GM12801 (cell line): Measurements from ENCODE around the gene TP53I11.

Experiments used
- TF ChIP-seq, protein P1 (sequence below): IDR thresholded peaks from one replicate; pipeline ENCODE4 v1.5.1; 2011; ENCODE audit warnings: control low read depth; ENCODE audit not compliant: insufficient read length; ENCODE audit errors: extremely low read depth

TP53I11 gene

DNA sequence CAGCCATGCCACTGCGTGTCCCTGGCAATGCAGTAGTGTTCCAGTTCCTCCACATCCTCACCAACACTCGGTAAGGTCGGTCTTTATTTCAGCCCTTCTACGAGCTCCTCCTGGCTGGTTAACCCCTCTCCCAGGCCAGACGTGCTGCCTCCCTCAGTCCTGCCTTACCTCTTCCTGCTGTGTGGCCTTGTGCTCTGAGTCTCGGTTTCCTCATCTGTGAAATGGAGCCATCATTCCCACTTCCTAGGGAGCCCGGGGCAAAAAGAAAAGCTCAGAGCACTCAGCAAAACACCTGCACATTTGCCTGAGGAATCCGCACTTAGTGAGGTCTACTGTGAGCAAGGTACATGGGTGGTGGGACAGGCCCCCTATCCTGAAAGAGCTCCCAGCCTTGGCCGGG, 9.8 kb downstream of the TP53I11 start:
- TF ChIP-seq, protein P1, sequence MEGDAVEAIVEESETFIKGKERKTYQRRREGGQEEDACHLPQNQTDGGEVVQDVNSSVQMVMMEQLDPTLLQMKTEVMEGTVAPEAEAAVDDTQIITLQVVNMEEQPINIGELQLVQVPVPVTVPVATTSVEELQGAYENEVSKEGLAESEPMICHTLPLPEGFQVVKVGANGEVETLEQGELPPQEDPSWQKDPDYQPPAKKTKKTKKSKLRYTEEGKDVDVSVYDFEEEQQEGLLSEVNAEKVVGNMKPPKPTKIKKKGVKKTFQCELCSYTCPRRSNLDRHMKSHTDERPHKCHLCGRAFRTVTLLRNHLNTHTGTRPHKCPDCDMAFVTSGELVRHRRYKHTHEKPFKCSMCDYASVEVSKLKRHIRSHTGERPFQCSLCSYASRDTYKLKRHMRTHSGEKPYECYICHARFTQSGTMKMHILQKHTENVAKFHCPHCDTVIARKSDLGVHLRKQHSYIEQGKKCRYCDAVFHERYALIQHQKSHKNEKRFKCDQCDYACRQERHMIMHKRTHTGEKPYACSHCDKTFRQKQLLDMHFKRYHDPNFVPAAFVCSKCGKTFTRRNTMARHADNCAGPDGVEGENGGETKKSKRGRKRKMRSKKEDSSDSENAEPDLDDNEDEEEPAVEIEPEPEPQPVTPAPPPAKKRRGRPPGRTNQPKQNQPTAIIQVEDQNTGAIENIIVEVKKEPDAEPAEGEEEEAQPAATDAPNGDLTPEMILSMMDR: no peak

GRCh38 chr11:44940404-44940803, 10.3 kb downstream of the TP53I11 start:
- TF ChIP-seq, protein P1: no peak

DNA sequence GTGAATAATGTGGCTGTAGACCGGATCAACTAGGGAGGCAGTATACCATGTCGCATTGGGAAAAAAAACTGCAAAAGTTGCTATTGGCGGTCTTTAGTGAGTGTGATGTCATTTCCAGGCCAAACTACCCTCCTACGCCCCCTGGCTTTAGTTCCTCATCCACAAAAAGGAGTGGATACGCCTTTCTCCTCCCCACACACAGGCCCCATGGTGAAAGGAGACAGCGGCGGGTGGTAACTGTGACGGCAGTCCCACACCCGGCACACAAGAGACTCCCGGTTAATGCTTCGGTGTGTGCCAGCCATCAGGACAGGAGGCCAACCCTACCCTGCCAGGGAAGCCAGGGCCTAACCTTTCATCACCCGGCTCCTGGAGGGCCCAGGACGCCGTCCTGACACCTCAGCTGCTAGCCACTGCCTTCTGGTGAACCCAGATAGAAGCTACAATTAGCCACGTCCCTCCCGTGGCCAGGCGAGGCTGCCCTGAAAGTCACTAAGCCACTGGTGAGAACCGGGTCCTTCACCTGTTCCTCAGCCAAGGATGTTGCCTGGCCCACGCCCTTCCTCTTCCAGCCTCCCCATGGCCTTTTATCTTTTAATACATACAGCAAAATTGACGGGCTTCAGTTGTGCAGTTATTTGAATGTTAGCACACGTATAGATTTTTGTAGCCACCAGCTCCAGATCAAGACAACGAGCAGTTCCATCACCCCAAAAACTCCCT, 10.8 kb downstream of the TP53I11 start:
- TF ChIP-seq, protein P1: no peak

DNA sequence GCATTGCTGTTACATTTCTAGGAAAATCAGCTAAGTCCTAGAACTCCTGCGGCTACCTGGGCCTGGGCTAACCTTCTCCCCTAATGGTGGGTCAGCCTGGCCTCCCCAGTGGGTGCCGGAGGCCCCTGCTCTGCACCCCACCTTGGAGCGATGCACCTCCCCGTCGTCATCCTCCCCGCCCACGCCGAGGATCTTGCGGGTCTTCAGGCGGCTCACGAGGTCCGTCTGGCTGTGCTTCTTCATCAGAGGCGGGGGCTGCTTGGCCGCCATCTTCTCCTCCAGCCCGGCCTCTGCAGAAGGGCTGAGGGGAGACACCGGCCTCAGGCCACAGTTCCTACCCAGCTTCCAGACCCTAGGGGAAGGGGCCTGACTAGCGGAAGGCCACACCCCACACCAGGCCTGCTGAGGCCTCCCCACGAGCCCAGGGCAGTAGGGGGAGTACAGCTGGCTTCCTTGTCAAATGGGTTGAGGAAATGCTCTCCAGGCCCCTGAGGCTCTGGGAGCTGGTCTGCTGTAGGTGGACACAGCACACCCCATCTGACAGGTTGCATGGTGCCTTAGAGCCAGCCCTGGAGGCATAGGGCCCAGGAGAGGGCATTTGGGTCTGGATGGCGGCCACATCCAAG, 12.5 kb downstream of the TP53I11 start:
- TF ChIP-seq, protein P1: no peak

DNA sequence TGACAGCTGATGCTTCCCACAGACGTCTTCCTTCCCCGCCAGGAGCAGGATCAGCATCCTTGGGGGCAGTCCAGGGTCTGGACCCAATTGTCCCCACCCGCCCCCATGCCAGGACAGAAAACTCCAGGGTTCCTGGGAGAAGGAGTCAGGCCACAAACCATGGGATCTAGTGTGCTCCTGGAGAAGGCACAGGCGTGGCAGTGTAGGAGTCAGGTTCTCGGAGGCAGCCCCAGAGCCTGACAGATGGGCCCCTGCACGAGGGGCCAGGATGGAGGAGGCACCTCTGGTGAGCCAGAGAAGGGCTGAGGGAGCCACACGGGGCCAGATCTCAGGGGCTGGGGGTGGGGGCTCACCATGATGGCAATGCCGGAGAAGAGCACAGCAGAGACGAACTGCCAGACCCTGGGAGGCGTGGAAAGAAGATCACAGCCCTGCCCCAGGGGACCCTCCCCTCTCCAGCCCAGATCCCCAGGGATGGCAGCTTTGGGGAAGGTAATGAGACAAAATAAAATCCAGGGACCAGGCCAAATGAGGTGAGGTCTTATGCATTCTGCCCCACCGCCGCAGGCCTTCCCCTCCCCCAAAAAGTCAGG, 13.6 kb downstream of the TP53I11 start:
- TF ChIP-seq, protein P1: no peak

DNA sequence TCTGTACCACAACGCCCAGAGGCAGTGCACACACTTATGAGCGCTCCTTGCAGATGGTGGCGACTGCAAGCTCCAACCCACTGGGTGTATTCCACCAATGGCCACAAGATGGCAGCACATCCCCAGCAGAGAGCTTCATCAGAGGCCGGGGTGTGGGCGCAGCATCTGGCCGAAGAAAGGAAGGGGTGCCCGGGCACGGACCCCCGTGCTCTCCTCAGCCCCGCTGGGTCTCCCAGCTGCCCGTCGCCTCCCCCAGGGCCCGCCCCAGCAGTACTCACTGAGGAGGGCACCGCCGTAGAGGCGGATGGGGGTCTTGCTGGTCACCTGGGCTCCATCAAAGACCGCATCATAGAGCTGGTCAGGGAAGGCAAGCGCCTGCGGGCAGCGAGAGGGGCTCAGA, 14.2 kb downstream of the TP53I11 start:
- TF ChIP-seq, protein P1: no peak

DNA sequence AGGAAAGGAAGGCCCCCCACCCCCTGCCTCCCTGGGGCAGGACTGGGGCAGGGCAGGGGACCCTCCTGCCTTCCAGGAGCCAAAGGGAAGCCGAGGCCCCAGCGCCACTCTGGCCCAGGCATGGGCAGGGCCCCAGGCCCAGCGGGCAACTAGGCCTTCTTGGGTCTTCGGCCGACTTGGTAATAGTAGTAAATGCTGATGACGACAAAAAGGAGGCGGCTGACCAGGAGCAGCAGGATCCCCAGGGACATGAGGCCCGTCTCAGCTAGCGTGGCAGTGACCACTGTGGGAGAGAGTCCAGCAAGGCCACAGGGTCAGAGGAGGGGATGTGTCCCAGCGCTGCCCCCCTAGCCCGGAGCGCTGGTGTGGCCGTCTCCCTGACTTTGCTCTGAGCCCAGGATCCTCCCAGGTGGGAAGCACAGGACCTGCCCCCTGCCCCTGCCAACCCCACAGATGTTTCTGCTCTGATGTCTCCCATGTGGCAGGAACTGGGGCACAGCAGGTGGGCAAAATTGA, 15.9 kb downstream of the TP53I11 start:
- TF ChIP-seq, protein P1: no peak
